Head of caudate nucleus (tissue), 42 donors: ENCODE measurements around the gene SOX6.

Experiments used
- DNase-seq, 42 donors: peaks; one replicate each; pipeline versions ENCODE4 v3.0.0 to v3.0.0-alpha.2; 2020 to 2021; ENCODE audit warnings: mixed read lengths in 7 of 42
- intact Hi-C: fragments of 100-400 bp; cut with DNase I; formaldehyde crosslinking; loops from one replicate; pipeline ENCODE4 v1.15.0; 2022

Gene SOX6

DNA sequence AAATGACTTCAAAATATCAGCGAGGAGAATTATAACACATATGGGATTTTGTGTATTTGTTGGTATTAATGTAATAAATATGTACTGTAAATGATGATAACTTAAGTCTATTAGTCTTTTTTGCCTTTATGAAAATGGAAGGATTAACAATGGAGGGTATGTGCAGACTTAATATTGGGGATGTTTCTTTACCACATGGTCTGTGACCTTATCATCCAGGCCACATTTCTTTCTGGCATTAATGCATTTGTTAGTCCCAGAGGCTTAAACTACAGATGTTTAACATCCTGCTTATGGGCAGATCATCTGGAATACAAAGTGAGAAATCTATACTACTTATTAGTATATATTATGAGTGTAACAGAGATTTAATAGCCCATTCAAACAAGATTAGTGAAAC is 64.6 kb downstream of the SOX6 start:
- no peak for DNase-seq
- intact Hi-C loops, result no loop called here

DNA sequence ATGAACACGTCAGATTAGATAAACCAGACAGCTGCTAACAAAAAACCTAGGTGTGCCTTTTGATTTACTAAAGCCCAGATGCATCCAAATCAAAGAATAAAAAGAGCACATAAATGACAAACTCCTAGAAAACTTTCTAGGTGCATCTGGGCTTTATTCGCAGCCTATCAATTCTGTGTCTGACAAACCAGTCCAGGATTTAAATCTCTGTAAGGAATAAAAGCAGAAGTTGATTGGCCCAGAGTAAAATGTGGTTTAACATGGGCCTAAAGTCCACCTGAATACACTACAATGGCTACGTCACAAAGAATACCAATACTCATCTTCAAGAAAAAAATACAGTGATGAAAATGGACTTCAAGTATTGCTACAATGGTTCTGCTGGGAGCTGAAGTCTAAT is 66.8 kb downstream of the SOX6 start:
- intact Hi-C loops, result no loop called here

DNA sequence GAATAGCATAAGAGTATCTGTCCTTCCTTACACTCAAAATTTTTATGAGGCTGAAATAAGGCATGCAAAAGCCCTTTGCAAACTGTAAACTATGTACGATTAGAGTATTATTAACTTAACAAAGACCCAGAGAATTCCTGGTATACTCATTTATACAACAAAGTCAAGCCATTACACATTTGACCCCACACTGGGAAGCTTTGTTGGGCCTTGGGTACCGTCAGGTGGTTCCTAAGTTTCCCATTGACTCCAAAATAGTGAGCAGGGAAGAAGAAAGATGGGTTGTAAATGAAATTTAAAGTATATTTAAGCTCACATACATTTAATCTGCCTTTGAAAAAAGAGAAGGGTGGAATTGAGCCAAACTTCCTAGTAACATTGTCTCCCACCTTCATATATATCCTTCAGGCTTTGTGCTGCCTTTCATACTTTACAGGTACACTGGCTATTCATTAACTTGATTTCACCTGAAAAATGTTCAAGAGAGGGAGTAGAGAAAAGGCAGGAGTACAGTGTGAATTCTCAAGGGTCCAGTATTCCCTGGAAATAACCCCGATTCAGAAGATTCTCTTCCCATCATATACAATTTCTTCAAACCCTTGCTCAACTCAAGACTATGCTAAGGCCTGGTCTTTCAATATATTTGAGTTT is 68.6 kb downstream of the SOX6 start:
- intact Hi-C loops, result no loop called here
- no peak for DNase-seq

More for the DNA sequence above, 66.8 kb downstream of the SOX6 start:
- DNase-seq, result no peak

DNA sequence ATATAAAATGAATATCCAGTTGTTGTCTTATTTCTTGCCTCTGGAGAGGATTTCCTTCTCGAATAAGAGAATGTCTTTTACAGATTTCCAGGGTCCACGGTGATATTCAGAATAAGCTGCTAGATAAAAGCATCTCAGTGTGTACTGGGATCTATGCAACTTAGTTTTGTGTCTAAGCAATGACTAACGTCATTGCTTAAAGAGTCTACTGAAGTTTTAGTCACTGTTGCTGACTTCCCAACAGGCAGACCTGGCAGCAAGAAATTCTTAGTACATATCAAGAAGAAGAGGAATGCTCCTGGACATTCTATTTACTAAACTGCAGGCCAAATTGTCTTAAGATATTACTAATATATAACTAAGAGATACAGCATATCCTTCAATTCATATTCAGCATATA is 70.3 kb downstream of the SOX6 start:
- intact Hi-C loops, result no loop called here
- DNase-seq, result no peak

DNA sequence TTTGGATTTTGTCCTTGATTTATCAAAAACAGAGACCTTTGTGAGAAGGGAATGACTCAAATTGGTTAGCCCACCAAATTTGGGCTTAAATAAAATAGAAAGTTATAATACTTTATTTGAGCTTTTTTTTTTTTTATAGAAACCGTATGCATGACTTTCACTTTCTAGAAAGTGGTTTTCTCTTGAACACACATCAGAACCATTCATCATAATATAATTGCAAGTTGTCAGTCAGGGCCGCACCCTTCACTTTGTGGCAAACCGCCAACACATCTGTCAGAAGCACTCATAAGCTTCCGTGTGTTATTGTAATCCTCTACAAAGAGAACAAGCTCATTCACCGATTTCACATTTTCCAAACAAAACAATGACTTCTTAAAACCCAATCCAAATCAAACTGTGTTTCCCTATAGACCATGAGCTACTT is 76.1 kb downstream of the SOX6 start:
- intact Hi-C loops, result no loop called here
- DNase-seq, result peak in 28 of 42 donors; percentile 4 to 63 (median 34)

DNA sequence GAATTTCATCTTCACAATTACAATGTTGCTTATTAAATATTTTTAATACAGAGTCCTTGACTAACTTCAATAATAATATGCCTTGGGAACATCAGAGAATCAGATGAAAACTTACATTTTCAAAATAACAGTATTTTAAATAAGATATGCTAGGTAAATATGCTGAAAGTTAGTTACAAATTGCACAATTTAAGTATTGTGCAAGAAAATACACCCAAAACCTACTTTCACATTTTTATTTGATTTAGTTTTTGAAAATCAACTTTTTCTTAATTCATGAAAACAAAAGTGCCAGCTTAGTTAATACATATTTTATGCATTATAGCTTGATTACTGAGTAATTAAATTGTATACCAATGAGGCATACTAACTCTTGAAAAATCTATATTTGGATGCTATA is 76.8 kb downstream of the SOX6 start:
- DNase-seq, result no peak
- intact Hi-C loops, result no loop called here

DNA sequence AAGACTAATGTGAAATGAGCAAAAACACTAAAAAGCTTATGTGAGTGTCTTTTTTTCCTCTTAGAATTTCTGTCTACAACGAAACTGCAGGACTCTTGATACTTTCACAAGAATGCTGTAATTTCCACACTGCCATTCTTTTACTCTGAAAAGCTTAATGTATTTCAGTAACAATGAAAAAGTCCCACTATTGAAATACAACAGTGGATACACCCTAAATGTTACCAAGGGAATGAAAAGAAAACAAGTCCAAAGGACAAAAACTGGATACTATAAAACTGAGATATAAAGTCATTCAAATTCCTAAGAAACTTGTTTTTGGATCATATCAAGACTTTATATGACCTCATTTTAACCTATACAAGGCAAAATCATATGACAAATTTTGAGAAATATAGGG is 77.4 kb downstream of the SOX6 start:
- intact Hi-C loops, result no loop called here
- DNase-seq, result no peak

DNA sequence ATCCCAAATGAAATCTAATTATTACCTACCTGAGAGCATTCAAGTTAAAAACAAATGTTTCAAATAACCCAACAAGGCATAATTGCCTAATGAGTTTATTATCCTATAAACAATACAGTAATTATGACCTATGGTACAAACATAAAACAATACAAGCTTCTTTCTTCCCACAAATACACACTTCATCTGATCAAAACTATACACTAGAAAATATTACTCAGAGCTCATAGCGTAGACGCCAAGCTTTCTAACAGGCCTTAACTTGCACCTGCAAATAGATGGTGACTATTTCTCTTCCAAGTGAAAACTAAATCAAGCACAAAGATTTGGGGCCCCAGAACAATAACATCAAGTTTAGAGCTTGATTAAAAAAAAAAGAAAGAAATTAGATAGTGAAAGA is 78.1 kb downstream of the SOX6 start:
- intact Hi-C loops, result no loop called here
- no peak for DNase-seq

DNA sequence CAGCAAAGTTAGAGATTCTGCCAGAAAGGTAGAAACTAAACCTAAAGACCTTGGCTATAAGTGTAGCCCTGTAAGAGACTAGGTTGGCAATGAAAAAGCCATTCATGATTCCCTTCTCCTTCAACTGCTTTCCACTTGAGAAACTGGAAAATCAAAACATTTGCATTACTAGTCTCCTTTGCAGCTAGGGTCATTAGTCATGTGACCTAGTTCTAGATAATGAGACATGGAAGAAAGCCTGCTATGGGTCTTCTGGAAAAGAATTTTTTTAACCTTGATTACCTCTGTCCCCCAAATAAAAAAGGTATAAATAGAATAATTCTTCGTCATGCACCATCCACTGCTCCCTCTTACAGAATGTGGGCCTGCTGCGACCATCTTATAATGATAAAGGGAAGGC is 80.1 kb downstream of the SOX6 start:
- intact Hi-C loops, result no loop called here
- DNase-seq, result no peak

DNA sequence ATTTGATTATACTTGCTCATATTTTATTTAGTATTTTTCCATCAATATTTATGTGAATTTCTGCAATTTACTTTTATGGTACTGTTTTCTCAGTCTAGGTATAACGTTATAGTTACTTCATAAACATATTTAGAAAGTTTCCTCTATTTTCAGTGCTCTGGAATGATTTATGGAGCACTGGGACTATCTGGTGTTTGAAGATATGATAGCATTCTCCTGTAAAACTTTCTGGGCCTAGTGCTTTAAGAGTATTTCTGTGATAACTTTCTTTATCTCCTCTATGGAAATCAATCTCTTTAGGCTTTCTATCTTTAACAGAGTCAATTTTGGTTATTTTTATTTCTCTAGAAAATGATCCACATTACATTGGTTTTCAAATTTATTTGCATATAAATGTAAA is 85.1 kb downstream of the SOX6 start:
- intact Hi-C loops, result no loop called here

DNA sequence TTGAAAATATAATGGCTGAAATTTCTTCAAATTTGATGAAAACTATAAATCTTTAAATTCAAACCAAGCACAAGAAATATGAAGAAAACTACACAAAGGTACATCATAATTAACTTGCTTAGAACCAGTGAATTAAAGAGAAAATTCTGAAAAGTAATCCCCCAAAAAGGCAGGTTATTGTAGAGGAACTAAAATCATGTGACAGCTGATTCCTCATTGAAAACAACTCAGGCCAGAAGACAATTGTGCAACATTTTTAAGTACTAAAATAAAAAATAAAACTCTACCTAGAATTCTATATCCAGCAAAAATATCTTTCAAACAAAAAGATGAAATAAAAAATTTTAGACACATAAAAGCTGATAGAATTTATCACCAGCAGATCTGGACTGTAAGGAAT is 90.3 kb downstream of the SOX6 start:
- intact Hi-C loops, result no loop called here
- DNase-seq, result no peak

More for the DNA sequence above, 85.1 kb downstream of the SOX6 start:
- DNase-seq, result no peak

DNA sequence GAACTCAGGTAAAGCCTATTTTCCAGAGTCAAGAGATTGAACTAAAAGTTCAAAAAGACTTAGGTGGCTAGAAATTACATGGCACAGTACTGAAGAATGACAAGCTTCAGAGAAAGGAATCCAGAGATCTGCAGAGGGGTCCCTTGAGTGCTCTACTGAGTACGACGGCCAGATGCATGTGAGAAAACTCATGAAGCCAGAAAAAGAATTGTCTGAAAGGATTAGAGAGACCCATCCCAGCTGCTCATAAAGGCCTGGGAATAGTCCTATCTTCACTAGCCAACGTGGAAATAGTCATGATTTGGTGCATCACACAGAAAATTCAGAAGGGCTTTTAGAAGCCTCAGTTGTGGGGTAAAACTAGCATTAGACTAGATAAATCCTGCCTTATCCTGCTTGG is 91.3 kb downstream of the SOX6 start:
- DNase-seq, result no peak
- intact Hi-C loops, result no loop called here

DNA sequence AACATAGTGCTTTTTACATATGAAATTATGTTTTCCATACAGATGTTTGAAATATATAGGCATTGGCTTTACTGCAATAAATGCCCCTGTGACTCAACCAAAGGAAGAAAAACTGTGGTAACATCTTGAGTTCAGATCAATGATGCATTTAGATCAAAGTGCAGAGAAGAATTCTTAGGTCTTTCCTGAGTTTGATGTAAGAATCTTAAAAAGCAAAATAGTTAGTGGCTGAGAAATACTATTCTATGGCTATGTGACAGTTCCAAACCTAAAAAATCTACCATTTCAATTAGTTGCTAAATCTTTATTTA is 93.7 kb downstream of the SOX6 start:
- DNase-seq, result no peak
- intact Hi-C loops, result no loop called here

DNA sequence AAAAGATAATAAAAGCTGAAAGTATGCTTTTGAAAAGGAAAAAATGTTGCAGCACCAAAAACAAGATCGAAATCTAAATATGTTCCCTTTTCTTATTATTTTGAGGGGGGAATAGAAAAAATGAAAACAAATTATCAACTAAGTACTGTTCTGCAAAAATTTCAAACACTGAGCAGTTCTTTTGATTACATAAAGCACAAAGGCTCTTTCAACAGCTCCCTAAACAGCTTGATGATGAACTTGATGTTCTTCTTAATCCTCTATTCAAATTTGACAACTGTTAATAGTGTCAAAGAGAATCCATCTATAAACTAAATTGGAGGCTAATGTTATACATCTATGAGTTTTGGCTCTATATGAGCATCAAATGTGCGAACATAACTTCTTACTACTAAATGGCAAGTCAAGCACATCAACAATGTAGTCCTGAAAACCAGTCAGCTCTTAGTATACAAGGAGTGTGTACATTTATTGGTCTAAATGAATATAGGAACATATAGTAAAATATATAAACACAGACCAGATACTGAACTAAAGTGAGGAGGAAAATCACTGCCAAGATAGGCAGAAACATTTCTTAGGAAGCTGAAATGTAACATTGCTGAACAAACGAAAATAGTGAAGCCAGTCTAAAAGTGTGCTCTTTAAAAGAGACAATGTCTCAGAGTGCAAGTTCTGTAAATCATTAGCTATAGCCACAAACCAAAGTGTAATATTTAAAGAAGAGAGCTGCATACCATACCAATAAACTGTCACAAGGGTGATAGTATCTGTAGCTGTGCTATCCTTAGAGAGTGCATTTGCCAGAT is 94.3 kb downstream of the SOX6 start:
- no peak for DNase-seq
- intact Hi-C loops, result no loop called here

DNA sequence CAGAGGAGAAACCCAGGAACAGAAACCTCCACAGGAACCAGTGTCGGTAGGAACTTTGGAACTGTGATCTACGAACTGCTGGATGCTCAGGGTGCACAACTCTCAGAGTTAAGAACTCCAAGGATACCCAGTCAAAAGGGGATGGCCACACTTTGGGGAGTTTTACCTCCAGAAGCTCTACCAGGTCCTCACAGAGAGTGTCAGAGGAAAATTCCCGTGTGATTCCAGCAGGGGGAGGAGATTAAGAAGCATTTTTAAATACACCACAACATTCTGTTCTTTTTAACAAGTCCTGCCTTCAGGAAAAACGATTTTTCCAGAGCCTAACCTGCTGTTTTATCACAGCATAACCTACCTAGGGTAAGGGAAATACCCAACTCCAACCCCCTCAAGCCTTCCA is 104.0 kb downstream of the SOX6 start:
- intact Hi-C loops, result no loop called here
- no peak for DNase-seq

DNA sequence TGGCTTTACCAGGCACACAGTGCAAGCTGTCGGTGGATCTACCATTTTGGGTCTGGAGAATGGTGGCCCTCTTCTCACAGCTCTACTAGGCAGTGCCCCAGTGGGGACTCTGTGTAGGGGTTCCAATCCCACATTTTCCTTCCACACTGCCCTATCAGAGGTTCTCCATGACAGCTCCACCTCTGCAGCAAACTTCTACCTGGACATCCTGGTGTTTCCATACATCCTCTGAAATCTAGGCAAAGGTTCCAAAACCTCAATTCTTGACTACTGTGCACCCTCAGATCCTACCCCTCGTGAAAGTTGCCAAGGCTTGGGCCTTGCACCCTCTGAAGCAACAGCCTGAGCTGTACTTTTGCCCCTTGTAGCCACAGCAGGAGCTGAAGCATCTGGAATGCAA is 108.1 kb downstream of the SOX6 start:
- no peak for DNase-seq
- intact Hi-C loops, result no loop called here

DNA sequence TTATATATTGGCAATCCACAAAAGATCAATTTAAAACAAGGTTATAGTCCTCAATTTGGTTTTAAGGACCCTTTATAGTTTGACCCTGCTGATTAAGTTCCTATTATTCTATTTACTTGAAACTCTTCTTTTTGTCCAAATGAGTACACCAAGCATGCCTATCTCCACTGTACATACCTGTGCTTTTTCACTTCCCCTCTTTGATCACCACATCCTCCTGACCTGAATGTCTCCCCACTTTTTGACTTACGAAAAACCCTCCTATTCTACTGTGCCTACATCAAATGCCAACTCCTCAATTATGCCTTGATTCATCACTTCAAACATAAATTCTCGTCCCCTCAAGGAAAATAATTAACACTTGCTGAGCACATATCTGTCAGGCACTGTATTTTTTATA is 113.5 kb downstream of the SOX6 start:
- DNase-seq, result no peak
- intact Hi-C loops, result no loop called here

DNA sequence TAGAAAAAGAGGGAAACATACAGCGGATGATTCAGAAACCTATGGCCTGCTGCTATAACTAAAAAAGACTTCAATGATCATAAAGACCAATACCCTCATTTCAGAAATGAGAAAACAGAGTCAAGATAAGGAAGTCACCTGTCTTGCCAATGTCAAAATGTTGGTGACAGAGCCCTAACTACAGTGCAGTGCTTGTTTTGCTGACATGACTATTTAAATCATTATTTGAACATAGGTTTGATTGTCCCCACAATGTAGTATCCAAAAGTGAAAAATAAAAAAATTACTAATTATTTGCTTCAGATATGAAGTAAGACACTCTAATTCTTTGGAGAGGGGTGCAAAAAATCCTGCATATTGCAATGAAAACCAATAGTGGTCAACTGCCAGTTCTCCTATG is 115.7 kb downstream of the SOX6 start:
- DNase-seq, result no peak
- intact Hi-C loops, result no loop called here

DNA sequence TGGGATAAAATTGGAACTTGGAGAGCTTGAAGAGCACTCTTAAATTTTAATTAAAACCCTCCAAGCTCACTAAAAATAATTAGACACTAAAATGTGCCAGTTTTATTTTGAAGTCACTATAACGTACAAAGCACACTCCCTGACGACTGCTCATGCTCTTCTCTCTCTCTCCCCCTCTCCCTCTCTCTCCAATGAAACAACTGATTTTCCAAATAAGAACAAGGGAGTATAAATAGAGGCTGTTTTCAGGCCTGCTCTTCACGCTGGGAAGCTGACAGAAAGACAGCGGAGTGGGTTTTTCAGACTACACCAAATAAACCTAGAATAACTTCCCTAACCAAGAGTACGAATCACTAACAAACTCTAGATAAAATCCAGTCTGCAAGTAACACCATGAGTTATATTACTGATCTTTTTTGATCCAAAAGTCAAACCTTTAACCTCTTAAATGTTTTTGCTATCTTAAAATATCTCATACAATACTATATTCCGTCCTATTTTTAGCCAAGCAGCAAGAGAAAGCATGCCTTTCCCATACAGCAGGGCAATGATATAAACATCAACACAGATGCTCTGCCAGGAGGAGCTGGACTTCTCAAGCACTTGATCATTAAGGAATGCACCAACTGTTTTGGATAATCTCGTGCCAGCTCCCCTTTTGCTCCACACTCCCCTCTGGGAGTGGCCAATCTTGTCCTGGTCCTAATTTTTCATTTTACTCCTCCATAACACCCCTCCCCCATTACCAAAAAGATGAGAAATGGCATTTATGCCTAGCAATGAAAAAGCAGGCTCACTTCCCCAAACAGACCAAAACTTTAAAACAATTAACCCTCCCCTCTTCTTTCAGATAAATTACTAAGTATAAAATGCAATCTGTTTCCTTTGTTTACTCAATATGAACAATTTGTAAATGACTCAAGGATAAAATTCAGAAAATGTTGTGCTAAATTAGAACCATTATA is 116.9 kb downstream of the SOX6 start:
- no peak for DNase-seq
- intact Hi-C loops, result no loop called here

DNA sequence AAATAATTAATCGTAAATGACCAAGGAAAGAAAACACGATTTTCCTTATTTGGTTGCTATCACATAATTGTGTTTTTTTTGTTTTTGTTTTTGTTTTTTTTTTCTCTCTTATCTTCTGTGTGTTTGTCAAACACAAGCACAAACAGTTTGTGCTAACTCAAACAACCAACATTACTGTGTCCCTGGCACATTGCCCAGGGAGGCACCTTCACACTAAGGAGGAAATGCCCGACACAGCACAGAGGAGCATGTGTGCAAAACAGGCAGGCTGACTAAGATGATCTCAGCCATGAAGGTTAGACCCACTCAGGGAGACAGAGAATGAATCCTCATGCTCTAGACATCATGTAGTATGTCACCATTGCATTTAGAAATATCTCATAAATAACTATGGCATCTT is 130.1 kb downstream of the SOX6 start:
- intact Hi-C loops, result no loop called here
- peak in 3 of 42 donors; percentile 12 to 26 (median 17) for DNase-seq
